Body of pancreas (tissue), 4 donors: Measurements from ENCODE around the gene SCG2. TPM values are rescaled to one million over a fixed set of nuclear protein-coding genes. Genes with fewer than 3 reads are reported as not detected.

ENCODE experiments used
- ATAC-seq: fragments of 150-250 bp; one replicate; pipeline ENCODE4 v1.9.1; 2016
- DNase-seq, 4 donors: peaks; one replicate each; pipeline ENCODE4 v3.0.0-alpha.2; 2019
- H3K27ac ChIP-seq, 4 donors: fragments of 200-600 bp; sonication (generic); 1 replicate in 3 of 4; 2 replicates in 1 of 4; pipeline versions ENCODE4 v1.5.1 to v1.6.1; 2016 to 2019; ENCODE audit warnings: mild to moderate bottlenecking in 1 of 4, mixed read lengths in 1 of 4, moderate library complexity in 1 of 4
- H3K27me3 ChIP-seq, 2 donors: fragments of 200-600 bp; sonication (generic); one replicate each; pipeline ENCODE4 v1.6.0; 2016; ENCODE audit warnings: mild to moderate bottlenecking in 1 of 2
- H3K36me3 ChIP-seq, 2 donors: fragments of 200-600 bp; sonication (generic); replicated peaks in 1 of 2; 2 replicates each; pipeline ENCODE4 v1.5.1; 2016; ENCODE audit warnings: low read depth in 2 of 2; ENCODE audit not compliant: insufficient read depth in 1 of 2
- H3K4me1 ChIP-seq: fragments of 200-600 bp; sonication (generic); one replicate; pipeline ENCODE4 v1.6.0; 2016
- H3K4me3 ChIP-seq, 2 donors: fragments of 200-600 bp; sonication (generic); 1 replicate in 1 of 2; 2 replicates in 1 of 2; pipeline ENCODE4 v1.5.1; 2016 to 2019
- H3K9me3 ChIP-seq, 3 donors: fragments of 200-600 bp; sonication (generic); 1 replicate in 2 of 3; 2 replicates in 1 of 3; pipeline ENCODE4 v1.5.1; 2016
- POLR2A ChIP-seq, 3 donors: fragments of 450-650 bp; IDR thresholded peaks; one replicate each; pipeline ENCODE4 v1.6.1; 2016; ENCODE audit warnings: antibody characterized with exemption in 3 of 3, mild to moderate bottlenecking in 2 of 3
- WGBS, 2 donors: methylation state at CpG; one replicate each; pipeline ENCODE4 v1.1.5; 2017; 5-methylcytosine and 5-hydroxymethylcytosine counted together
- intact Hi-C: fragments of 100-400 bp; cut with DNase I; formaldehyde crosslinking; loops from one replicate; pipeline ENCODE4 v1.15.1; 2023
- total RNA-seq, 2 donors: library from RNA; depleted of rRNA; stranded (reverse); fragments of >200 nt; gene quantifications; one replicate each; pipeline ENCODE4 v1.1.0, GENCODE V29; 2016
- TF ChIP-seq, protein P1 (sequence below), 7 experiments: fragments of 450-650 bp in 4 of 7; fragments of 200-600 bp in 3 of 7; sonication (generic) in 3 of 7; IDR thresholded peaks; one replicate each; pipeline ENCODE4 v1.5.1; 2016 to 2019; ENCODE audit warnings: antibody characterized with exemption in 7 of 7

SCG2 gene
- total RNA-seq, 2 donors from 2014 or later, result 12.5 to 13.0 TPM

- no peak for TF ChIP-seq POLR2A (IDR thresholded peaks at IDR 0.05)
- TF ChIP-seq, protein P1, sequence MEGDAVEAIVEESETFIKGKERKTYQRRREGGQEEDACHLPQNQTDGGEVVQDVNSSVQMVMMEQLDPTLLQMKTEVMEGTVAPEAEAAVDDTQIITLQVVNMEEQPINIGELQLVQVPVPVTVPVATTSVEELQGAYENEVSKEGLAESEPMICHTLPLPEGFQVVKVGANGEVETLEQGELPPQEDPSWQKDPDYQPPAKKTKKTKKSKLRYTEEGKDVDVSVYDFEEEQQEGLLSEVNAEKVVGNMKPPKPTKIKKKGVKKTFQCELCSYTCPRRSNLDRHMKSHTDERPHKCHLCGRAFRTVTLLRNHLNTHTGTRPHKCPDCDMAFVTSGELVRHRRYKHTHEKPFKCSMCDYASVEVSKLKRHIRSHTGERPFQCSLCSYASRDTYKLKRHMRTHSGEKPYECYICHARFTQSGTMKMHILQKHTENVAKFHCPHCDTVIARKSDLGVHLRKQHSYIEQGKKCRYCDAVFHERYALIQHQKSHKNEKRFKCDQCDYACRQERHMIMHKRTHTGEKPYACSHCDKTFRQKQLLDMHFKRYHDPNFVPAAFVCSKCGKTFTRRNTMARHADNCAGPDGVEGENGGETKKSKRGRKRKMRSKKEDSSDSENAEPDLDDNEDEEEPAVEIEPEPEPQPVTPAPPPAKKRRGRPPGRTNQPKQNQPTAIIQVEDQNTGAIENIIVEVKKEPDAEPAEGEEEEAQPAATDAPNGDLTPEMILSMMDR (IDR thresholded peaks at IDR 0.05), result no peak
- Histone ChIP-seq H3K9me3 (no peaks in the 10 kb centered on the region), H3K27ac (no peak overlapping the region), H3K4me3 (no peak overlapping the region), H3K27me3 (no peaks in the 10 kb centered on the region), H3K4me1 (no peaks in the 10 kb centered on the region), H3K36me3 (no peaks in the 10 kb centered on the region)
- intact Hi-C loops, result no loop called here
- ATAC-seq, result no peak
- 65 to 71% methylated on average over 5 to 6 of the region's 6 CpGs for WGBS, 2 donors
- DNase-seq, result no peak
Observed at GRCh38 chr2:223647258-223647952, 45.2 kb upstream of the SCG2 start.

- 44 to 45% methylated on average over 3 of the region's 3 CpGs for WGBS, 2 donors
- H3K9me3 ChIP-seq, result no peaks in the 10 kb centered on the region
- ATAC-seq (no peak), DNase-seq (no peak)
- no peak overlapping the region for H3K27ac ChIP-seq
- H3K4me1 ChIP-seq, result no peaks in the 10 kb centered on the region
- no peak overlapping the region for H3K4me3 ChIP-seq
- TF ChIP-seq POLR2A (IDR thresholded peaks at IDR 0.05), result no peak
- TF ChIP-seq, protein P1 (IDR thresholded peaks at IDR 0.05), result no peak
- intact Hi-C loops, result no loop called here
- no peaks in the 10 kb centered on the region for H3K27me3 ChIP-seq
- H3K36me3 ChIP-seq, result no peaks in the 10 kb centered on the region
Observed at GRCh38 chr2:223644136-223644535, 42.0 kb upstream of the SCG2 start.

- Histone ChIP-seq H3K36me3 (no peaks in the 10 kb centered on the region), H3K4me1 (no peaks in the 10 kb centered on the region), H3K27ac (no peak overlapping the region), H3K9me3 (no peaks in the 10 kb centered on the region), H3K27me3 (no peaks in the 10 kb centered on the region), H3K4me3 (no peak overlapping the region)
- ATAC-seq (no peak), DNase-seq (no peak)
- no peak for TF ChIP-seq POLR2A (IDR thresholded peaks at IDR 0.05)
- TF ChIP-seq, protein P1 (IDR thresholded peaks at IDR 0.05), result no peak
- intact Hi-C loops, result no loop called here
- WGBS, 2 donors, result 53 to 57% methylated on average over 4 of the region's 4 CpGs
Observed at GRCh38 chr2:223643309-223643708, 41.1 kb upstream of the SCG2 start.

- DNase-seq, result no peak
- no peaks in the 10 kb centered on the region for H3K27me3 ChIP-seq
- WGBS, 2 donors, result 83 to 94% methylated on average over 1 of the region's 1 CpG
- ATAC-seq, result no peak
- H3K9me3 ChIP-seq, result no peaks in the 10 kb centered on the region
- no peaks in the 10 kb centered on the region for H3K4me1 ChIP-seq
- no peak overlapping the region for H3K4me3 ChIP-seq
- H3K36me3 ChIP-seq, result no peaks in the 10 kb centered on the region
- intact Hi-C loops, result no loop called here
- TF ChIP-seq, protein P1 (IDR thresholded peaks at IDR 0.05), result no peak
- TF ChIP-seq POLR2A (IDR thresholded peaks at IDR 0.05), result no peak
- no peak overlapping the region for H3K27ac ChIP-seq
Observed at GRCh38 chr2:223642506-223642905, 40.3 kb upstream of the SCG2 start.

- H3K27ac ChIP-seq, result no peak overlapping the region
- no peak for ATAC-seq
- intact Hi-C loops, result no loop called here
Observed at GRCh38 chr2:223641082-223641481, 38.9 kb upstream of the SCG2 start.

More at GRCh38 chr2:223641082-223641481, 38.9 kb upstream of the SCG2 start:
- WGBS, 2 donors, result 41 to 42% methylated on average over 5 of the region's 5 CpGs
- Histone ChIP-seq H3K36me3 (no peaks in the 10 kb centered on the region), H3K9me3 (no peaks in the 10 kb centered on the region), H3K4me1 (no peaks in the 10 kb centered on the region), H3K27me3 (no peaks in the 10 kb centered on the region), H3K4me3 (no peak overlapping the region)
- no peak for DNase-seq
- no peak for TF ChIP-seq POLR2A (IDR thresholded peaks at IDR 0.05)
